ENCODE results near the gene C20orf204.
"Not testable (repeated sequence)": the region's sequence is repeated elsewhere in the genome, so short reads cannot be mapped to it uniquely, and the experiment has no call there.

C20orf204 gene, protein sequence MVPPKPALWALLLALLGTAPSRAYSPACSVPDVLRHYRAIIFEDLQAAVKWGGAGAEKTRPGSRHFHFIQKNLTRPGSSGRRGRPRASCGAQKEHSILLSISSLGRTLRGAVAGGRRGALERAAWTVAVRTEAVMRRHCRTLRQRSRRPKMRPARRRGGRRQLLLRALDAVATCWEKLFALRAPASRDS

DNA sequence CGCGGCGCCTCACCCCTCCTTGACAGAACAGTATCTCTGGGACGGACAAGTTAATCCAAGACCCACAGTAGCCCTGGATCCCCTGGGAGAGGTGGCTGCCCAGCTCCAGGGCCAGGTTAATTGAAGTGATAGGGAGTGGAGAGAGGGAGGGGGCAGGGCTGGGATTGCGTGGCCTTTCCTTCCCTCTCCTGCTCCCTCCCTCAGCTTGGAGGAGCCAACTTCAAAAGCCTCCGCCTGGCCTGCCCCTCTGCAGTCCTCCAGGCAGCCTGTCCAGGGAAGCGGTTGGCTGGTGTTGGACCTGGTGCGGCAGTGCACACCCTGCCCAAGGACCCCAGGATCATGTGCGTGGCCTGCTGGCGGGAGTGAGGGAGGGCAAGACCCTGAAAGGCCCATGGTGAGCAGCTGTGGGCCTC is at the start of gene C20orf204:
TSS of gene C20orf204 (plus strand) at position 250 of the 413 bp plus-strand sequence. CDS start at position 392, 142 bp downstream.
- ATAC-seq: no peak

DNA sequence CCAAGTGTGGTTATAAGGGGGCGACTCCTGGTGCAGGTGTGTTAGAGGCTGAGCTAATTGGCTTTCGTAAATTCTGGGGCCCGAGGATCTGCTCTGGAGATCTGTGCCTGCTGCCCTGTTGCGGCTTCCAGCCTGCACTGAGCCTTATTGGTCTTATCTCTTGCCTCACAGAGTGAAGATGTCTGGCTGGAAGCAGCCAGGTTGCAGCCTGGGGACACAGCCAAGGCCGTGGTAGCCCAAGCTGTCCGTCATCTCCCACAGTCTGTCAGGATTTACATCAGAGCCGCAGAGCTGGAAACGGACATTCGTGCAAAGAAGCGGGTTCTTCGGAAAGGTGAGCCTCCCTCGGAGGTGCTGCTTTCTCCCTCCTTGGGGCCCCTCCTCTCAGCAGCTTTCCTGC is 35.1 kb upstream of the C20orf204 start:
- no peak for ATAC-seq

GRCh38 chr20:64001607-64002011 is 34.4 kb upstream of the C20orf204 start:
- no peak for ATAC-seq

DNA sequence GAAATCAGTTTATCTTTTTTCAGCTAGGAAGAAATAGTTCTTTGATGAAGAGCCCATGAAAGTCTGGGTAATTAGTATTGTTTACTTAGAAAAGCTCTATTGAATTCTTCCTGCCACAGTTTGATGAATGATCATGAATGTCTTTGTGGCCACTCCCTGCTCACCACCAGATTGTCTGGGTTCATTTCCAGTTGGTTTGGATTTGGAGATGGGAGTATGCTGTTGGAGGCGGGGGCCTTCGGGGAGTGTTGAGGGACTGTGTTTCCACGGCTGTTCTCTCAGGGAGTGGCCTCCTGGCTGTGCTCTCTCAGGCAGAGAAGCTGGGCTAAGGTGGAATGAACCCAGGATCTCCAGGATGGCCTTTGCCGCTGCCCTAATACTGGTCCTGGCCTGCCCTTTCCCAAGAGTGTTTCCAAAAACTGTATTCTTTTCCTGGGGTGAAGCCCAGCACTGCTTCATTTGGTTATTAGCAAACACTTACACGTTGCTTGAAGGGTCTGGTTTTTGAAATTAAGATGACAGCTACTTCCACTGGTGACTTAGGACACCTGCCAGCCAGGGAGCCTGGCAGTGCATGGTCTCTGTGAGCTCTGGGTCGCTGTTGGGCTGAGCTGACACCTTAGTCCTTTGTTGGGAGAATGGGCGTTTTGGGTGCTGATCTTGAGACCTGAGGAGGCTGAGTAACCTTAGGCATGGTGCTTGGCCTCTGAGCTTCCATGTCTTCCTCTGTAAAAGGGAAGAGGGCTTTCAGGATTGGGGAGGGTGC is 31.8 kb upstream of the C20orf204 start:
- no peak for ATAC-seq

DNA sequence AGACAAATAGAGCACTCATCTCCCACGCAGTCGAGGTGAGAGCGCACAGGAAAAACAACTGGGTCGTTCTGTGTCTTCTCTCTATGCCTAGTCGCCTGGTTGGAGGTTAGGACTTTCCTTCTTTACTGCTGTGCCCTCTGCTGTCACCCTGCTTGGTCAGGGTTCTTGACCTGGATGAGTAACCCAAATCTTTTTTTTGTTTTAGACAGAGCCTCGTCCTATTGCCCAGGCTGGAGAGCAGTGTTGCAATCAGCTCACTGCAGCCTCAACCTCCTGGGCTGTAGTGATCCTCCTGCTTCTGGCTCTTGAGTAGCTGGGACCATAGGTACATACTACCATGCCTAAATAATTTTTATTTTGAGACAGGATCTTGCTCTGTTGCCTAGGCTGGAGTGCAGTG is 30.6 kb upstream of the C20orf204 start:
- ATAC-seq: no peak

DNA sequence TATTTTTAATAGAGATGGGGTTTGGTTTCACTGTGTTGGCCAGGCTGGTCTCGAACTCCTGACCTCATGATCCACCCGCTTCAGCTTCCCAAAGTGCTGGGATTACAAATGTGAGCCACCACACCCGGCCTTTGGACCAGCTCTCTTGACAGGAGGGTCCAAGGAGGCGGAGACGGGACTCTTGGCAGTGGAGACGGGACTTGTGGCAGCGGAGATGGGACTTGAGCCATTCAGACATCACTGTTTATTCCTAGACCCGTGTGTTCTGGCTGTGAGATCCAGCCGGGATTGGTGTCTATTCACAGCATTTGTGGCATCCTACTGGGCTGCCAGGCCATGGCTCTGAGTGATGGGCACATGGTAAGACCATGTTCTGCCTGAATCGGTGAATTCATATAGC is 29.5 kb upstream of the C20orf204 start:
- ATAC-seq: no peak

- ATAC-seq: no peak
These were observed 29.1 kb upstream of the C20orf204 start for GRCh38 chr20:64006902-64007301.

DNA sequence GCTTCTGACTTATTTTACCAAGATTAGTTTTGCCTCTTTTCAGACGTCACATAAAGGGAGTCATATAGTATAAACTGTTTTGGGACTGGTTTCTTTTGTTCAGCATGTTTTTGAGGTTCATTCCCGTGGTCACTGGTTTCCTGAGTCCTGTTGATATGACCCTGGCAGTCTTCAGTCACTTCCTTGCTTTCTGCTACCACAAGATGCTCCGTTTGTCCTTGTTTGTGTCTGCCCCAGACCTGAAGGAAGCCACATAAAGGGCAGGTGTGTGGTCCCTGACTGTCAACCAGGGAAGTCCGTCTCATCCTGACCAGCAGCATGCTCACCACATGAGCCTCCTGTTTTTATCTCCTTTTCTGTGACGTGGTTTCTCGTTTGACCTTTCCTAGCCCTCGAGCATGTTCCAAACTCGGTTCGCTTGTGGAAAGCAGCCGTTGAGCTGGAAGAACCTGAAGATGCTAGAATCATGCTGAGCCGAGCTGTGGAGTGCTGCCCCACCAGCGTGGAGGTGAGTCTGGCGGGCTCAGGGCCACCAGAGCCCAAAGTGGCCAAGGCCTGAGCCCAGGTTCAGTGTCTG is 26.1 kb upstream of the C20orf204 start:
- peak in 1 of 2 donors; percentile 5 for ATAC-seq

GRCh38 chr20:64010711-64011237 is 25.2 kb upstream of the C20orf204 start:
- no peak for ATAC-seq

DNA sequence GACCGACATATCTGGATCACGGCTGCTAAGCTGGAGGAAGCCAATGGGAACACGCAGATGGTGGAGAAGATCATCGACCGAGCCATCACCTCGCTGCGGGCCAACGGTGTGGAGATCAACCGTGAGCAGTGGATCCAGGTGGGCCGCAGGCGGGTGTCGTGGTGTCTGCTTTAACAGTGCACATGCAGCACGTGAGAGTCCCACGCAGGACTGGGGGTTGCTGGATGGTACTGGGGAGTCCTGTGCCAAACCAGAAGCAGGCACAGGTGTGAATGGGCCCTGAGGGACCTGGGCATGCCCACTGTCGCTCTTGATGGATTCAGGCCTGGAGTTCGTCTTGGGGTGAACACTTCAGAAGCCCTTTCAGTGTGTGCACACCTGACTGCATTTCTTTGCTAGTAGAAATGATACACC is 24.6 kb upstream of the C20orf204 start:
- peak in 1 of 2 donors; percentile 20 for ATAC-seq

DNA sequence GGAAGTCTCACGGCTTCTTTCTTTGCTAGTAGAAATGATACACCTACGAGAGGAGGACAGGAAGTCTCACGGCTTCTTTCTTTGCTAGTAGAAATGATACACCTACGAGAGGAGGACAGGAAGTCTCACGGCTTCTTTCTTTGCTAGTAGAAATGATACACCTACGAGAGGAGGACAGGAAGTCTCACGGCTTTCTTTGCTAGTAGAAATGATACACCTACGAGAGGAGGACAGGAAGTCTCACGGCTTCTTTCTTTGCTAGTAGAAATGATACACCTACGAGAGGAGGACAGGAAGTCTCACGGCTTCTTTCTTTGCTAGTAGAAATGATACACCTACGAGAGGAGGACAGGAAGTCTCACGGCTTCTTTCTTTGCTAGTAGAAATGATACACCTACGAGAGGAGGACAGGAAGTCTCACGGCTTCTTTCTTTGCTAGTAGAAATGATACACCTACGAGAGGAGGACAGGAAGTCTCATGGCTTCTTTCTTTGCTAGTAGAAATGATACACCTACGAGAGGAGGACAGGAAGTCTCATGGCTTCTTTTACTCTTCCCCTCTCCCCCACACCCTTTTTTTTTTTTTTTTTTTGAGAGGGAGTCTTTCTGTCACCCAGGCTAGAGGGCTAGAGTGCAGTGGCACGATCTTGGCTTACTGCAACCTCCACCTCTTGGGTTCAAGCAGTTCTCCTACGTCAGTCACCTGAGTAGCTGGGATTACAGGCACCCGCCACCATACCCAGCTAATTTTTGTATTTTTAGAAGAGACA is 23.4 kb upstream of the C20orf204 start:
- not testable (repeated sequence) for ATAC-seq

DNA sequence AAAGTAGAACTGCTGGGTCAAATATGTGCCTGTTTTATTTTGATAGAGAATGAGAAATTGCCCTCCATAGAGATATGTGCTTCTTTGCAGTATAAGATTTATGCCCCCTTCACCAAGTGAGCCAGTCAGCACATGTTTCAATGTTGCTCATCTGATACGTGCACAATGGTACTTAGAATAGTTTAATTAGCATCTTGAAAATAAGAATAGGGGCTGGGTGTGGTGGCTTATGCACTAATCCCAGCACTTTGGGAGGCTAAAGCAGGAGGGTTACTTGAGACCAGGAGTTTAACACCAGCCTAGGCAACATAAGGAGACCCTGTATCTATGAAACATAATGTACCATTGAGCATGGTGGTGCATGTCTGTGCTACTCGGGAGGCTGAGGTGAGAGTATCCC is 20.3 kb upstream of the C20orf204 start:
- ATAC-seq: no peak

DNA sequence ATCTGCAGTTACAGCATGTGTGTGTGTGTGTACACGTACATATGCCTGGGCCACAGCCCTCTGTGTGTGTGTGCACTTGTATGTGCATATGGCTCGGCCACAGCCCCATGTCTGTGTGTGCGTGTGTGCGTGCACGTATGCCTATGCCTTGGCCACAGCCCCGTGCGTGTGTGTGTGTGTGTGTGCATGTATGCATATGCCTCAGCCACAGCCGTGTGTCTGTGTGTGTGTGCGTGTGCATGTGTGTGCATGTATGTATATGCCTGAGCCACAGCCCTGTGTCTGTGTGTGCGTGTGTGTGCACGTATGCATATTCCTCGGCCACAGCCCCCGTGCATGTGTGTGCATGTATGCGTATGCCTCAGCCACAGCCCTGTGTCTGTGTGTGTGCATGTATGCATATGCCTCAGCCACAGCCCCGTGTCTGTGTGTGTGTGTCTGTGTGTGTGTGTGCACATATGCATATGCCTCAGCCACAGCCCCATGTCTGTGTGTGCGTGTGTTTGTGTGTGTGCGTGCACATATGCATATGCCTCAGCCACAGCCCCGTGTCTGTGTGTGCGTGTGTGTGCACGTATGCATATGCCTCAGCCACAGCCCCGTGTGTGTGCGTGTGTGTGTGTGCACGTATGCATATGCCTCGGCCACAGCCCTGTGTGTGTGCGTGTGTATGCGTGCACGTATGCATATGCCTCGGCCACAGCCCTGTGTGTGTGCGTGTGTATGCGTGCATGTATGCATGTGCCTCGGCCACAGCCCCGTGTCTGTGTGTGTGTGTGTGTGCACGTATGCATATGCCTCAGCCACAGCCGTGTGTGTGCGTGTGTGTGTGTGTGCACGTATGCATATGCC is 14.6 kb upstream of the C20orf204 start:
- ATAC-seq: no peak

DNA sequence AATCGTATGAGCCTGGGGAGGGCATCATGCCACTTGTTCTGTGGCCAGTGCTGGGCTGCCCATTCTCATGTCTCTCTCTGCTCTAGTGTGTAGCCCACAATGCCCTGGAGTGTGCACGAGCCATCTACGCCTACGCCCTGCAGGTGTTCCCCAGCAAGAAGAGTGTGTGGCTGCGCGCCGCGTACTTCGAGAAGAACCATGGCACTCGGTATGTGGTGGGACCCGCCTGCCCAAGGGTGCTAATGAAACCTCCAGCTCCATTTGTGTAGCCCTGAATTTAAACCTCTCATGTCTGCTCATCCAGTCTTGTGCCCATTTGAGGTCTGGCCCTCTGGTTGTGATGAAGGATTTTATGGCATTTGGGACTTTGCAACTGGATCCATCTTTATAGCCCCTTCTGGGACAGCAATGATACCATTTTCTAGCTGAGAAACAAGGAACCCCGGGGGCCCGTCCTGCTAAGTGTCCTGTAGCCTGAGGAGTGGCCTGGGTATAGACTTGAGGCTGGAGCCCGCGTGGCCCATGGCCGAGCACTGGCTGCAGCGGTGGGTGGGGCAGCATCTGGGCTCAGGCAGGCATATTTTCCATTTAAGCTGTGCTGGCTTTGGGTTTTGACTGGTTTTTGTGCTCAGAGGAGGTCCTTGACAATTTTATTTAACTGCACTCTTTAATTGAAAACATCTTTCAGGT is 13.2 kb upstream of the C20orf204 start:
- no peak for ATAC-seq

- ATAC-seq: no peak
These were observed 12.4 kb upstream of the C20orf204 start for GRCh38 chr20:64023361-64024140.

GRCh38 chr20:64024141-64024990 is 11.6 kb upstream of the C20orf204 start:
- ATAC-seq: no peak

GRCh38 chr20:64025101-64025825 is 10.7 kb upstream of the C20orf204 start:
- no peak for ATAC-seq

- ATAC-seq: no peak
These were observed 10.1 kb upstream of the C20orf204 start for GRCh38 chr20:64025826-64026412.

All from activated CD4-positive, CD25-positive, alpha-beta regulatory T cell treated with anti-CD3 and anti-CD28 coated beads, Interleukin-2, amount 50 U/mL, for 24 hours (primary cell).